SK-N-SH (cell line): ENCODE measurements around the gene CDK8. TPM values are rescaled to one million over a fixed set of nuclear protein-coding genes. Genes with fewer than 3 reads are reported as not detected.

ENCODE experiments used
- CTCF ChIA-PET: fragments of 300-600, 350-600 bp; formaldehyde crosslinking; extraction: SDS; loops from one replicate; lab custom pipeline; 2021; lab: Yijun Ruan, JAX
- POLR2A ChIA-PET: fragments of 350-600 bp; sonication (Branson Sonifier 250); formaldehyde crosslinking; extraction: SDS; loops from one replicate; lab custom pipeline; 2020; ENCODE audit warnings: antibody characterized with exemption, inconsistent platforms; lab: Yijun Ruan, JAX
- DNase-seq: peaks from one replicate; pipeline ENCODE4 v3.0.0; 2012
- H2AFZ ChIP-seq: fragments of 200-600 bp; sonication (generic); 2 replicates; pipeline ENCODE4 v1.8.1; 2016; ENCODE audit warnings: antibody characterized with exemption, mild to moderate bottlenecking, low read depth
- H3F3A ChIP-seq: fragments of 200-600 bp; sonication (generic); replicated peaks from 2 replicates; pipeline ENCODE3; 2016; ENCODE audit warnings: antibody characterized with exemption, mild to moderate bottlenecking; ENCODE audit not compliant: insufficient read depth
- H3K27ac ChIP-seq, 2 experiments: fragments of 200-500 bp in 1 of 2; fragments of 200-600 bp in 1 of 2; sonication (Bioruptor generic) in 1 of 2; sonication (generic), shearing (Covaris generic) in 1 of 2; 2 replicates each; pipeline versions ENCODE4 v1.5.1 to v1.6.1; 2014 to 2016; ENCODE audit warnings: low read depth in 2 of 2, inconsistent platforms in 1 of 2, low read length in 1 of 2, mild to moderate bottlenecking in 1 of 2, mixed read lengths in 1 of 2
- H3K27me3 ChIP-seq: fragments of 200-600 bp; sonication (generic), shearing (Covaris generic); 2 replicates; pipeline ENCODE4 v1.6.1; 2016; ENCODE audit warnings: mixed run types; ENCODE audit not compliant: insufficient read depth
- H3K36me3 ChIP-seq, 2 experiments: fragments of 200-500 bp in 1 of 2; fragments of 200-600 bp in 1 of 2; sonication (Bioruptor generic) in 1 of 2; sonication (generic) in 1 of 2; replicated peaks in 1 of 2; 2 replicates each; pipeline versions ENCODE3 to v1.5.1; 2014 to 2016; ENCODE audit warnings: low read length in 1 of 2, mild to moderate bottlenecking in 1 of 2; ENCODE audit not compliant: insufficient read depth in 2 of 2, control insufficient read depth in 1 of 2
- H3K4me1 ChIP-seq, 2 experiments: fragments of 200-500 bp in 1 of 2; fragments of 200-600 bp in 1 of 2; sonication (Bioruptor generic) in 1 of 2; sonication (generic), shearing (Covaris generic) in 1 of 2; 2 replicates each; pipeline versions ENCODE4 v1.5.1 to v1.6.1; 2014 to 2016; ENCODE audit warnings: low read depth in 1 of 2, low read length in 1 of 2, mixed run types in 1 of 2; ENCODE audit not compliant: insufficient read depth in 2 of 2, control insufficient read depth in 1 of 2
- H3K4me2 ChIP-seq: fragments of 200-600 bp; sonication (generic), shearing (Covaris generic); 2 replicates; pipeline ENCODE4 v1.6.1; 2017; ENCODE audit warnings: mixed run types
- H3K4me3 ChIP-seq, 2 experiments: fragments of 200-500 bp in 1 of 2; fragments of 200-600 bp in 1 of 2; sonication (Bioruptor generic) in 1 of 2; sonication (generic), shearing (Covaris generic) in 1 of 2; 2 replicates each; pipeline versions ENCODE4 v1.5.1 to v1.8.1; 2014 to 2016; ENCODE audit warnings: low read depth in 2 of 2, inconsistent platforms in 1 of 2, low read length in 1 of 2, mild to moderate bottlenecking in 1 of 2, mixed read lengths in 1 of 2, moderate library complexity in 1 of 2
- H3K79me2 ChIP-seq: fragments of 200-600 bp; sonication (generic); 2 replicates; pipeline ENCODE4 v1.8.1; 2017; ENCODE audit warnings: mild to moderate bottlenecking; ENCODE audit not compliant: insufficient read depth
- H3K9ac ChIP-seq: fragments of 200-600 bp; sonication (generic); 2 replicates; pipeline ENCODE4 v1.6.1; 2017; ENCODE audit warnings: mixed run types
- H3K9me2 ChIP-seq: fragments of 200-600 bp; sonication (generic); 2 replicates; pipeline ENCODE4 v1.6.1; 2017; ENCODE audit warnings: mixed run types
- H3K9me3 ChIP-seq: fragments of 200-600 bp; sonication (generic); 2 replicates; pipeline ENCODE4 v1.6.1; 2017; ENCODE audit warnings: mixed run types, mild to moderate bottlenecking, moderate library complexity
- H4K20me1 ChIP-seq: fragments of 200-600 bp; sonication (generic); 2 replicates; pipeline ENCODE4 v1.6.1; 2017; ENCODE audit warnings: mild to moderate bottlenecking, mixed run types; ENCODE audit not compliant: insufficient read depth
- EP300 ChIP-seq, 2 experiments: IDR thresholded peaks; 2 replicates each; pipeline versions ENCODE4 v1.4.0 to v1.6.1; 2012; ENCODE audit warnings: borderline replicate concordance in 1 of 2, low read depth in 1 of 2, low read length in 1 of 2
- EZH2phosphoT487 ChIP-seq: fragments of 200-600 bp; sonication (generic); IDR thresholded peaks from 2 replicates; pipeline ENCODE4 v1.6.1; 2017; ENCODE audit warnings: low read depth, mixed run types, mild to moderate bottlenecking, antibody characterized with exemption, moderate library complexity, borderline replicate concordance
- FOXJ3 ChIP-seq: sonication (generic); formaldehyde crosslinking; IDR thresholded peaks from 2 replicates; pipeline ENCODE4 v1.5.1; 2020; ENCODE audit warnings: mild to moderate bottlenecking, missing genetic modification reagents
- FOXM1 ChIP-seq: IDR thresholded peaks from 2 replicates; pipeline ENCODE4 v1.4.0; 2012; ENCODE audit warnings: low read depth, mild to moderate bottlenecking
- GATA2 ChIP-seq: sonication (generic); formaldehyde crosslinking; IDR thresholded peaks from 2 replicates; pipeline ENCODE4 v1.5.0; 2020; ENCODE audit warnings: mild to moderate bottlenecking, missing genetic modification reagents
- JUND ChIP-seq: IDR thresholded peaks from 2 replicates; pipeline ENCODE4 v1.4.0; 2012
- MEF2A ChIP-seq: IDR thresholded peaks from 2 replicates; pipeline ENCODE4 v1.4.0; 2012; ENCODE audit warnings: low read depth, borderline replicate concordance
- MXI1 ChIP-seq: IDR thresholded peaks from 2 replicates; pipeline ENCODE4 v1.6.1; 2012; ENCODE audit warnings: mild to moderate bottlenecking, low read depth, low read length, improper control_type of control experiment
- RAD21 ChIP-seq: IDR thresholded peaks from 2 replicates; pipeline ENCODE4 v1.6.1; 2012; ENCODE audit warnings: mild to moderate bottlenecking, low read length
- RXRA ChIP-seq: IDR thresholded peaks from 2 replicates; pipeline ENCODE4 v1.4.0; 2012; ENCODE audit warnings: low read depth, mild to moderate bottlenecking, borderline replicate concordance
- TAF1 ChIP-seq: IDR thresholded peaks from 2 replicates; pipeline ENCODE4 v1.6.1; 2012; ENCODE audit warnings: low read depth, mild to moderate bottlenecking, low read length, moderate library complexity, borderline replicate concordance
- TEAD4 ChIP-seq: IDR thresholded peaks from 2 replicates; pipeline ENCODE4 v1.4.0; 2012; ENCODE audit warnings: mild to moderate bottlenecking, borderline replicate concordance; ENCODE audit not compliant: insufficient read depth
- YY1 ChIP-seq: IDR thresholded peaks from 2 replicates; pipeline ENCODE4 v1.4.0; 2012; ENCODE audit warnings: low read depth, mild to moderate bottlenecking
- whole genome bisulfite sequencing: methylation state at CpG from one replicate; pipeline ENCODE4 v1.1.6; 2017; ENCODE audit warnings: low lambda C conversion rate; 5-methylcytosine and 5-hydroxymethylcytosine counted together
- polyA plus RNA-seq, 3 experiments: library from polyadenylated mRNA; depleted of rRNA; stranded (reverse); fragments of >200 nt; gene quantifications; 2 replicates each; pipeline ENCODE4 v1.2.3, GENCODE V29; 2012
- TF ChIP-seq, protein P1 (sequence below): fragments of 200-600 bp; sonication (generic); IDR thresholded peaks from 2 replicates; pipeline ENCODE4 v1.6.1; 2017; ENCODE audit warnings: antibody characterized with exemption, mild to moderate bottlenecking, moderate library complexity
- TF ChIP-seq, protein P2 (sequence below): IDR thresholded peaks from 2 replicates; pipeline ENCODE4 v1.4.0; 2012; ENCODE audit warnings: low read depth, borderline replicate concordance
- TF ChIP-seq, protein P3 (sequence below): fragments of 150-350 bp; IDR thresholded peaks from 2 replicates; pipeline ENCODE4 v1.6.1; 2016; ENCODE audit warnings: mild to moderate bottlenecking, low read depth, low read length

The CDK8 gene
- polyA plus RNA-seq, 1 of the 3 experiments (the other 2 are of a cell fraction), result 10.1 TPM

DNA sequence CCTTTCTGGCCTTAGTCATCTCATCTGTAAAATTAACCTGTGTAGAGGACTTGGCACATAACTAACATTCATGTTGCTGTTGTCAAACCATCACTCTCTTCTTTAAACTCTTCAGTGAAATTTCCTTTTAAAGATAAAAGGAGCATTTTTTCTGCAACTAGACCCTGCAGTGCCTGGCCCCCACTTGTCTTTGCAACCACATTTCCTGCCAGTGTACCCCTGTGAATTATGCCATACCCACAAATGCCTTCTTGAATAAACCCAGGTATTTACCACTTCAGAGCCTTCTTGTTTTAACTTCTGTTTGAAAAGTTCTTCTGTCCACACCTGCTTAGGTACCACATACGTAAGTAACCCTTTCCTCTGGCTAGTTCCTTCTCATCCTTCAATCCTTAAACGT, 118.8 kb downstream of the CDK8 start:
- POLR2A ChIA-PET, result no interaction called here
- peaks cover 0 to 4% of the 10 kb centered on the region in 2 experiments for H3K36me3 ChIP-seq
- no peak overlapping the region for H3K9ac ChIP-seq
- no peak overlapping the region for H3K27ac ChIP-seq
- H3K27me3 ChIP-seq, result no peaks in the 10 kb centered on the region
- H3K9me3 ChIP-seq, result no peaks in the 10 kb centered on the region
- H2AFZ ChIP-seq, result no peak overlapping the region
- TF ChIP-seq, protein P1, sequence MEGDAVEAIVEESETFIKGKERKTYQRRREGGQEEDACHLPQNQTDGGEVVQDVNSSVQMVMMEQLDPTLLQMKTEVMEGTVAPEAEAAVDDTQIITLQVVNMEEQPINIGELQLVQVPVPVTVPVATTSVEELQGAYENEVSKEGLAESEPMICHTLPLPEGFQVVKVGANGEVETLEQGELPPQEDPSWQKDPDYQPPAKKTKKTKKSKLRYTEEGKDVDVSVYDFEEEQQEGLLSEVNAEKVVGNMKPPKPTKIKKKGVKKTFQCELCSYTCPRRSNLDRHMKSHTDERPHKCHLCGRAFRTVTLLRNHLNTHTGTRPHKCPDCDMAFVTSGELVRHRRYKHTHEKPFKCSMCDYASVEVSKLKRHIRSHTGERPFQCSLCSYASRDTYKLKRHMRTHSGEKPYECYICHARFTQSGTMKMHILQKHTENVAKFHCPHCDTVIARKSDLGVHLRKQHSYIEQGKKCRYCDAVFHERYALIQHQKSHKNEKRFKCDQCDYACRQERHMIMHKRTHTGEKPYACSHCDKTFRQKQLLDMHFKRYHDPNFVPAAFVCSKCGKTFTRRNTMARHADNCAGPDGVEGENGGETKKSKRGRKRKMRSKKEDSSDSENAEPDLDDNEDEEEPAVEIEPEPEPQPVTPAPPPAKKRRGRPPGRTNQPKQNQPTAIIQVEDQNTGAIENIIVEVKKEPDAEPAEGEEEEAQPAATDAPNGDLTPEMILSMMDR, result no peak
- no peak for TF ChIP-seq TAF1
- no peak for TF ChIP-seq FOXM1
- TF ChIP-seq RXRA, result no peak
- TF ChIP-seq GATA2 (CRISPR knock-in tag), result no peak
- TF ChIP-seq MXI1, result no peak
- TF ChIP-seq JUND, result no peak
- TF ChIP-seq YY1, result no peak
- TF ChIP-seq EP300 (IDR thresholded peaks at IDR 0.05; ENCODE audit: borderline replicate concordance in 1 of 2, low read depth in 1 of 2, low read length in 1 of 2), result no peak
- TF ChIP-seq MEF2A, result no peak
- TF ChIP-seq, protein P2, sequence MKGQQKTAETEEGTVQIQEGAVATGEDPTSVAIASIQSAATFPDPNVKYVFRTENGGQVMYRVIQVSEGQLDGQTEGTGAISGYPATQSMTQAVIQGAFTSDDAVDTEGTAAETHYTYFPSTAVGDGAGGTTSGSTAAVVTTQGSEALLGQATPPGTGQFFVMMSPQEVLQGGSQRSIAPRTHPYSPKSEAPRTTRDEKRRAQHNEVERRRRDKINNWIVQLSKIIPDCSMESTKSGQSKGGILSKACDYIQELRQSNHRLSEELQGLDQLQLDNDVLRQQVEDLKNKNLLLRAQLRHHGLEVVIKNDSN, result no peak
- TF ChIP-seq RAD21, result no peak
- no peak for TF ChIP-seq FOXJ3 (CRISPR knock-in tag)
- no peak overlapping the region for H3K4me2 ChIP-seq
- 96% methylated on average over 2 of the region's 2 CpGs for WGBS
- no peak for DNase-seq
- peaks cover 4% of the 10 kb centered on the region for H3F3A ChIP-seq
- no peaks in the 10 kb centered on the region; the same call in 1 of the 2 replicates for H3K79me2 ChIP-seq
- CTCF ChIA-PET, result no interaction called here
- no peaks in the 10 kb centered on the region for H3K4me1 ChIP-seq
- H4K20me1 ChIP-seq, result no peaks in the 10 kb centered on the region
- no peak overlapping the region for H3K4me3 ChIP-seq
- H3K9me2 ChIP-seq, result no peaks in the 10 kb centered on the region

- POLR2A ChIA-PET, result no interaction called here
- TF ChIP-seq MXI1 (no peak), EZH2phosphoT487 (no peak), TEAD4 (no peak)
- TF ChIP-seq, protein P1, result no peak
- TF ChIP-seq, protein P3, sequence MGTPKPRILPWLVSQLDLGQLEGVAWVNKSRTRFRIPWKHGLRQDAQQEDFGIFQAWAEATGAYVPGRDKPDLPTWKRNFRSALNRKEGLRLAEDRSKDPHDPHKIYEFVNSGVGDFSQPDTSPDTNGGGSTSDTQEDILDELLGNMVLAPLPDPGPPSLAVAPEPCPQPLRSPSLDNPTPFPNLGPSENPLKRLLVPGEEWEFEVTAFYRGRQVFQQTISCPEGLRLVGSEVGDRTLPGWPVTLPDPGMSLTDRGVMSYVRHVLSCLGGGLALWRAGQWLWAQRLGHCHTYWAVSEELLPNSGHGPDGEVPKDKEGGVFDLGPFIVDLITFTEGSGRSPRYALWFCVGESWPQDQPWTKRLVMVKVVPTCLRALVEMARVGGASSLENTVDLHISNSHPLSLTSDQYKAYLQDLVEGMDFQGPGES, result no peak
- Histone ChIP-seq H3K9me3 (no peaks in the 10 kb centered on the region), H3K4me1 (no peaks in the 10 kb centered on the region), H2AFZ (no peak overlapping the region), H3K27me3 (no peaks in the 10 kb centered on the region), H3K4me3 (no peak overlapping the region), H3K36me3 (peaks cover 0 to 4% of the 10 kb centered on the region in 2 experiments), H3K9me2 (no peaks in the 10 kb centered on the region), H3K4me2 (no peak overlapping the region), H3K27ac (no peak overlapping the region), H3K79me2 (no peaks in the 10 kb centered on the region; the same call in 1 of the 2 replicates), H4K20me1 (no peaks in the 10 kb centered on the region), H3F3A (peaks cover 4% of the 10 kb centered on the region), H3K9ac (no peak overlapping the region)
- no peak for DNase-seq
- CTCF ChIA-PET, result interaction anchor here (0.6 to 1.7 kb wide), 6 partner anchors 30 to 322 kb away, joined by 3 to 6 read pairs (median 3); no protein-coding TSS in a partner anchor
Measured at GRCh38 chr13:26376430-26376829, 122.5 kb downstream of the CDK8 start.
